Measurements from ENCODE around the gene LRPPRC. TPM values are rescaled to one million over a fixed set of nuclear protein-coding genes. Genes with fewer than 3 reads are reported as not detected.
"Not testable (repeated sequence)": the region's sequence is repeated elsewhere in the genome, so short reads cannot be mapped to it uniquely, and the experiment has no call there.

Gene LRPPRC
- polyA plus RNA-seq, 3 donors = 114 to 131 (median 115) TPM

DNA sequence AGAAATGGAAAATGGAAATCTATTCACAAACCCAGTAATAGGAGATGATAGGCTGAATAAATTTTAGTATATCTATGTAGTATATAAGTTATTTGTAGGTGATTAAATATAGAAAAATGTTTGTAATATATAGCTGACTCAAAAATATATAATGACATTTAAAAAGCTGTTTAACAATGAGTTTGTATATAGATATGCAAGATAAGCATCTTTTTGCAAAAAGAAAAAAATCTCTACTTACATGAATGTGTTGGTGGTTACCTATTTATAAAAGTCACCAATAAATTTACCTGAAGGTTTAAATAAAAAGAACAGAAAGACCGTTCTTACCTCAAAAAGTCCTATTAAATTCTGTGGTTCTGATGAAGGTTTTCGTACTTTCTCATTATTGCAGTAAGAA, 71.3 kb downstream of the LRPPRC start:
- DNase-seq (ENCODE audit: low read depth in 3 of 3, low spot score in 2 of 3) = no peak

GRCh38 chr2:43911136-43911790, 84.5 kb downstream of the LRPPRC start:
- DNase-seq (ENCODE audit: low read depth in 3 of 3, low spot score in 2 of 3) = not testable (repeated sequence)

DNA sequence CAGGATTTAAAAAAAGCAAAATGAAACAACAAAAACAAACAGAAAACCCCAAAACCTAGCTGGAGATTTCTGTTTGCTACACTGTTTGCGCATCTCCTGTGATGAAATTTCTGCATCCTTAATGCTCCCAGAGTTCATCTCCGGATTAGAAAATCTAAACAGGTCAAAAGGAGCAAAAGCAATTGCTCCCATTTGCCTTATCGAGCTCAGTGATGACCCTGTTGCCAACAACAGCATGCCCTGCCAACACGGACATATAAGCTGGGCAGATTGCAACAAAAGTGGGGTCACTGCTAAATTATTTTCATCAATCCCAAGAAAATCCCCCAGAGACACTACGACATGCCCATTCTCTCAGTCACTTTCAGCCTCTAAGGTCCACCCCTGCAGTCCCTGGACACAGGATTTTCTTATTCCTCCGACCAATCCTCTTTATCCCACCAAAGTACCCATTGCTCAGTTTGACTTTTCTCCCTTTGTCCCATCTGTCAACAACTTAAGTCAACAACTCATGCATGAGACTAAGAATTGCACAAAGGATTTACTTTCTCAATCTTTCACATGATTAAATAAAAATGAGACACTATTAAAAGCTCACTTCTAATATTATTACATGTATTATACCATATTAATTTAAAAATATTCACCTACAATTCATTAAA, 89.2 kb downstream of the LRPPRC start:
- no peak for DNase-seq (ENCODE audit: low read depth in 3 of 3, low spot score in 2 of 3)

- no peak for DNase-seq (ENCODE audit: low read depth in 3 of 3, low spot score in 2 of 3)
Measured at GRCh38 chr2:43905871-43906270, 89.9 kb downstream of the LRPPRC start.

- no peak for DNase-seq (ENCODE audit: low read depth in 3 of 3, low spot score in 2 of 3)
Measured at GRCh38 chr2:43905371-43905803, 90.4 kb downstream of the LRPPRC start.

- no peak for DNase-seq (ENCODE audit: low read depth in 3 of 3, low spot score in 2 of 3)
Measured at GRCh38 chr2:43899589-43899988, 96.2 kb downstream of the LRPPRC start.

DNA sequence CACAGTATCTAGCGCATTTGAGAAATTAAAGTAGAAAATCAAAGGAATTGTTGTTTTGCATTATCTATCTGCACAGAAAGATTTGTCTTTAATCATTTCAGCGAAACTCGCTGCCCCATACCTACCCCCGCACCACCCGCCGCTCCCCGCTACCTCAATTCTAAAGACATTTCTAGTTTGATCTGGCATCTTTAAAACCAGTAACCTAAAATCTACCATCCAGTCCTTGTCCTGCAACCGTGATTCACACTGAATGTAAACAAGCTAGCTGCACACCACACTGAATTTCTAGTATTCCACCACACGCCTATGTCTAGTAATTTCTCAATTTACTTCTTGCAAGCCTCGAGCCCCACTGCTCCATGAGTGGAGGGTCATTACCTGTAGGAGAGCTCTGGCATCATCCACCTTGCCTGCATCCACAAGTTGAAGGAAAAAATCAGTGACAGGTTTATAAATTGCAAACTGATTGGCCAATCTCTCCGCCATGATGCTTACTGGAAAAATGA, 96.9 kb downstream of the LRPPRC start:
- DNase-seq (ENCODE audit: low read depth in 3 of 3, low spot score in 2 of 3) = no peak

GRCh38 chr2:43898134-43898837, 97.5 kb downstream of the LRPPRC start:
- DNase-seq (ENCODE audit: low read depth in 3 of 3, low spot score in 2 of 3) = no peak

GRCh38 chr2:43897492-43897891, 98.3 kb downstream of the LRPPRC start:
- DNase-seq (ENCODE audit: low read depth in 3 of 3, low spot score in 2 of 3) = no peak

DNA sequence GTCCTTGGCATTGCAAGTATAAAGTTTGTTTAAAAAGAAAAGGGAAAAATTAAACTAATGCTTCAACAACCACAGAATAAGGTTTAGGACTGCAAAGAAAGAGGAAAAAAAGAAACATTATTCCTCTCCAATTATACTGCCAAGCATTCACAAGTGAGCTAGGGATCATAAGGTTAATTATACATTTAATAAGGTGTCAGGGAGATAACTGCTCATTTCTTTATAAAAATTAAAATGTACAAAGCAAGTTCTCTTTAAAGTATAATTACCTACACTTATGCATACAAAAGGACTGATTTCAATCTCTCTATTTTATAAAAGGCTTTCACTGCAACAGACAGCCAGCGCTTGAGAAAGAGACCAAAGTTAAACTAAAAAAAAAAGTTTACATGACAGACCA, 98.9 kb downstream of the LRPPRC start:
- DNase-seq (ENCODE audit: low read depth in 3 of 3, low spot score in 2 of 3) = no peak

DNA sequence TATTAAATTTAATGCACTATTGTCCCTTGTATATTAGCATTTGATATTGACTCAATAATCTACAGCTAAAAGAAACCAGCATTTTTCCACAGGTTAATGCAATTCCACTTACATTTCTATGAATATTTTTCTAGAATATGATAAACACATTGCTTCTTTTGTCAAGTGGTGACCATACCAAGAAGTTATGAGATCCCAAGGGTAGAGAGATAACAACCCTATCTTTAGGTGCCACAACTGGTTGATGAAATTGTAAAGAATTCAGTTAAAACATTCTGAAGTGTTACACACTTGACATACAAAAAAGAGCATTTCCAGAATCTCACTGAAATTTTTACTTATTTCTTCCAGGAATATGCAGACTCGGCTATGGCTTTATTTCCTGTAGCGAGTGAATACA, 101.0 kb downstream of the LRPPRC start:
- no peak for DNase-seq (ENCODE audit: low read depth in 3 of 3, low spot score in 2 of 3)

DNA sequence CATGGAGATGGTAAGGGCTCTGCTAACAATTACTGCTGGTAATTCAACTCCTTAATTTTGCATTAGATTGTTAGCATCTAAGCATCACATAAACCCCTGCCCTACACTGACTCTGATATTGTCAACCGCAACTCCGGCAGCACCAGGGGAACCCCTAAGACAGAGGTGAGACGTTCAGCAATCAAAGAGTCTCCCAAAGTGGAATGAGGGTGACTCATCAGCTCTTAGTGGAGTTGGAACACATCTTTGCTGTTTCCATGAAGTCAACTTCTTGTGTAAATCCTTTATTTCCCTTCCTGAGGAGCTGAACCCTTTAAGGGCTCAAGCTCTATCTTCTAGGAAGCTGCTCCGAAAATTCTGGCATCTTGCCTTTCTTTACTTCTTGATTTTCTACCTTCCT, 104.9 kb downstream of the LRPPRC start:
- no peak for DNase-seq (ENCODE audit: low read depth in 3 of 3, low spot score in 2 of 3)

DNA sequence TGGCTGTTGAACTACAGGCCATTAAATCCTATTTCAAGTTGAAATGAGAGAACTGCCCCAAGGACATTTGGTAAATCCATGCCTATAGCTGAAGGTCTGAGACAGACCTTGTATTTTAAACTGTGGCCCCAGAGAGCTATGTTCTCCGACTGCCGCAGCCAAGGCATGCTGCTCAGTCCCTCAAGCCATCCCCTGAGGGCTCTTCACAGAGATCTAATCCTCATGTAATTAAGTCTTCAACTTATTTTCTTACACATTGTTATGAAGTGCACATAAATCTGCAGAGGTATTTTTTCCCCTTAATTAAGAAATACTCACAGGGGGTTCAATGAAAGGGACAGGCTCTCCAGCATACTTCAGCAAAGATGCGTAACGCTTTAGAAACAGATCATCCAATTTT, 106.4 kb downstream of the LRPPRC start:
- no peak for DNase-seq (ENCODE audit: low read depth in 3 of 3, low spot score in 2 of 3)

GRCh38 chr2:43887176-43887575, 108.6 kb downstream of the LRPPRC start:
- DNase-seq (ENCODE audit: low read depth in 3 of 3, low spot score in 2 of 3) = no peak

DNA sequence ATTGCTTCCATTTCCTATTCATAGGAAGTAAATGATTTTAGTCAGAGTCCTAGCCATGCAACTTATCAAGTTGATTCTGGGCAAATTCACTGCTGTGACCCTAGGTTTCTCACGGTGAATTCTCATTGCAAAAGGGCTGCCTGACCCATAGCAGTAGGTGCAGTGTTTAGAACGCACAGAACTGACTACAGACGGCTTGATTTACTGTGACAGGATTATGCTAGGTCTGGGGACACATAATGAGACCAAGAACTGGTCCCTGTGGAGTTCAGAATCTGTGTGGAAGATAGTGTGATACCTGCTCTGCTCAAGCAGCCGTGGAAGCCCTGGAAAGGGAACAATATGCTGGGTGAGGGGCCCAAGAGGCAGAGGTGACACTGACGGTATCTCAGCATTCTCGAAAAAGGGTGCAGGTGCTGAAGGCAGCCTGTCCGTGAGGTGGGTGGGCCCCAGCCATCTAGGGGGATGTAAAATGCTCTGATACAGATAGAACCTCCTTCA, 110.6 kb downstream of the LRPPRC start:
- no peak for DNase-seq (ENCODE audit: low read depth in 3 of 3, low spot score in 2 of 3)

- no peak for DNase-seq (ENCODE audit: low read depth in 3 of 3, low spot score in 2 of 3)
Measured at GRCh38 chr2:43884689-43885088, 111.1 kb downstream of the LRPPRC start.

DNA sequence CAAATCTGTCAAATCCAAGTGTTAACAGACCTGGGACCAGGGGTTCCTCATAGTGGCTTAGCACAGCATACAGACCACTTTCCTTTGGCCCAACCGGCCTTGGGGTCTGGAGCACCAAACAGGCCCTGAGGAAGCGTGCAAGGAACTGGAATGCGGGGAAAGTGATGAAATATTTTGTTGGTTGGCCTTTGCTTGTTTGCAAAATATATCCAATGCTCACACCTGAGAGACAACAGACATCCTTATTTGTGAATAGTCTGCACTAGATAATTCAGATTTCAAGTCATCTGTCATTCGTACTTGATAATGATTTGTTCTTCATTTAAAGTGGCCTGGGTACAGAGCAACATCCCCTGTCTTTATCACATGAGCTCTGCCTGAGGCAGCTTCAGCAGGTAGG, 113.5 kb downstream of the LRPPRC start:
- no peak for DNase-seq (ENCODE audit: low read depth in 3 of 3, low spot score in 2 of 3)

- DNase-seq (ENCODE audit: low read depth in 3 of 3, low spot score in 2 of 3) = no peak
Measured at GRCh38 chr2:43880952-43881351, 114.8 kb downstream of the LRPPRC start.

GRCh38 chr2:43880471-43880870, 115.3 kb downstream of the LRPPRC start:
- DNase-seq (ENCODE audit: low read depth in 3 of 3, low spot score in 2 of 3) = no peak

GRCh38 chr2:43879261-43879660, 116.5 kb downstream of the LRPPRC start:
- DNase-seq (ENCODE audit: low read depth in 3 of 3, low spot score in 2 of 3) = no peak

GRCh38 chr2:43877782-43878464, 117.9 kb downstream of the LRPPRC start:
- DNase-seq (ENCODE audit: low read depth in 3 of 3, low spot score in 2 of 3) = peak in 2 of 3 donors; percentile 15

All from right renal cortex interstitium (tissue), 3 donors.